NCI-H2196 treated with DMSO at 0.1 percent for 48 hours (cell line): ENCODE results near the gene WDR44.

ENCODE experiments used
- DNase-seq: peaks from one replicate; lab custom pipeline; 2025; ENCODE audit not compliant: unreplicated experiment; lab: John Stamatoyannopoulos, UW

The WDR44 gene

DNA sequence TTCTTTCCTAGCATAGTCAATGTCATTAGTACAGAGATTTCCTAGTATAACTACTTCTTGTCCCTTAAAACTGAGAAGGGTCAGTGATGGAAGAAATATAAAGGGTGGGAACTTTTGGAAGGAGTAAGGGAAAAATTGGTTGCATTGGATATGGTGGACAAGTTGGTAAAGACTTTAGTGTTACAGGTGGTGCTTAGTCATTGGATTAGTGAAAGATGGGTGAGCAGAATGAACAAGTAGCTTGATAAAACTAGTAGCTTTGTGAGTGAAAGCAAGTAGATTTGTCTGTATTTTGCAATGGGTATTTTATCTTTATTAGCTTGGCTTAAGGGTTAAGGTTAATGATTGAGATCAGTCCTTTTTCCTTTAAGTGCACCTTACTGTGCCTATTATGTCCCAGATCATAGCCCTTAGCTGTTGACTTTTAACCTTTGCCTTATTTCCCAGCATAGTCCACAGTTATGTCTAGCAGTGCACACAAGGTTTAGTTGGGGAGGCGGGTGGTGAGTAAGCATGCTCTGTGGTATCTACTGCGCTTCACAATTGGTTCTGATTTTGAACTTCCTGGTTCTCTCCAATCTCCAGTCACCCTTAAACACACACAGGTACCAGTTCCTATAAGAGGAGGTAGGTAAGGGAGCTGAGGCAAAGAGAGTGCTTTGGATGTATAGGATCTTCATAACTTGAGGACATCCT, 9.5 kb downstream of the WDR44 start:
- DNase-seq = no peak

DNA sequence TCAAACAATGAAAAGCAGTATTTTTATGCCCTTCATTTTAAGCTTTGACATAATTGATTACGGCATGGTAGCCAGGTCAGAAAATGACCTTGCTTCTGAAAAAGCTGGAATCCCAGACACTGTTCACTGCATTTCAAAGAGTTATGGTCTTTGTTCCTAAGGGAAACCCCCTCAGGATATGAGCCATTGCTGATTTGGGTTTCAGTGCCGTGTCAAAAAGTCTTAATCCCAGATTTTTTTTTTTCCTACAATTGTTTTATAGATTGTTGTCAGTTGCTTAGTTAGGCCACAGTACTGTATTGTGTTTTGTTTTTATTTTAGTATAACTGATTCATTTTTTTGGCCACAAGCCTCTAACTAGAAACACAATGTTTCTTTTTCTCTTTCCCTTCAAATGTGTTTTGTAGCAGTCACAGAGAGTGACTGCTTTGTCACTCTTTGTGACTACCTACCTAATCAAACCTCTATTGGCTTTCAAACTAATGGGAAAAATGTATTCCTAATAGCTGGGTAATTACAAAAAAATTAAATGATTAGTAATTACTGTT, 10.3 kb downstream of the WDR44 start:
- no peak for DNase-seq

DNA sequence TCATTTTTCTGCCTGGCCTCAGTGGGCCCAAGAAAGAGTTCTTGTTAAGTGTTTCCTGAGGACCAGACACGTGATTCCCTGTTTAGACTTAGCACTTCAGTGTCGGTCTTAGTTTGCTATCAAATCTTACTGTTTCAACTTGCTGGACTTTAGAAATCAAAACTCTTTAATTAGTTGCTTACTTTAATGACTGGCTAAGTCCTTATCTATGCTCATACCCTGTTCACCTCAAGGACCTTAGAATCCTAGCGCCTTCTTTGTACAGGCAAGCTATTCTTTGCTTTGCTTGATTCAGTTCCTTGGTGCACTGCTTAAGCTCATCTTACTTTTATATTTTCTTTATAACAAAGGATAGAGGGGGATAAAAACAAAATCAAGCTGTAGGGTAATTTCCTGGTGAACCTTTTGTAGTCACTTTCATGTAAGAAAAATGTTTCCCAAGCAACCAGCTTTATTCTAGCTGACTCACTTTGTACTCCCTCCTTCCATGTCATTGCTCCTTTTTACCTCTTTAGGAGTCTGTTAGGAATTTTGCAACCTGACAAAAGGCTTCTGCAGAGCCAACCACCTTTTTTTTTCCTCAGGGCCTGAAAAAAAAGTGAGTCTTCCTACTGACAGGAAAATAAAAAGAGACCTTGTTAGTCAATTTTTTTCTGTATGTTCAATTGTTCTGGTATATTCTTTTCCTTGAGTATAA, 14.7 kb downstream of the WDR44 start:
- DNase-seq = no peak

GRCh38 chrX:118364261-118364660, 18.4 kb downstream of the WDR44 start:
- no peak for DNase-seq

- DNase-seq = no peak
These were observed 21.4 kb downstream of the WDR44 start for GRCh38 chrX:118367338-118367737.

- DNase-seq = no peak
These were observed 22.5 kb downstream of the WDR44 start for GRCh38 chrX:118368398-118368797.

GRCh38 chrX:118370921-118371624, 25.2 kb downstream of the WDR44 start:
- no peak for DNase-seq

DNA sequence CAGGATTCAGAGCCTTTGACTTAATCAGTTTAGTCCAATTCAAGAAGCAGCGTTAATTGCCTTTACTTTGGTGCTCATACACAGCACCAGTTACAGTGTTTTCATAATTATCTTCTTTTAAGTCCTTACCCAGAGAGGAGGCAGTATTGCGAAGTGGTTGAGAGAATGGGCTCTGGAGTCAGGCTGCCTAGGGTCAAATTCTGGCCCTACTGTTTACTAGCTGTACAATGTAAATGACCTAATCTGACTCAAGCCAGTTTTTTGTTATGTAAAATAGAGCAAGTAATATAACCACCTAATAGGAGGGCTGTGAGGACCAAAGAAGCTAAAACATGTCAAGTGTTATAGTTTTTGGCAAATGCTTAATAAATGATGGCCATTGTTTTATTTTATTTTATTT, 27.6 kb downstream of the WDR44 start:
- no peak for DNase-seq

GRCh38 chrX:118383120-118383519, 37.2 kb downstream of the WDR44 start:
- no peak for DNase-seq

- no peak for DNase-seq
These were observed 46.8 kb downstream of the WDR44 start for GRCh38 chrX:118392716-118393115.

DNA sequence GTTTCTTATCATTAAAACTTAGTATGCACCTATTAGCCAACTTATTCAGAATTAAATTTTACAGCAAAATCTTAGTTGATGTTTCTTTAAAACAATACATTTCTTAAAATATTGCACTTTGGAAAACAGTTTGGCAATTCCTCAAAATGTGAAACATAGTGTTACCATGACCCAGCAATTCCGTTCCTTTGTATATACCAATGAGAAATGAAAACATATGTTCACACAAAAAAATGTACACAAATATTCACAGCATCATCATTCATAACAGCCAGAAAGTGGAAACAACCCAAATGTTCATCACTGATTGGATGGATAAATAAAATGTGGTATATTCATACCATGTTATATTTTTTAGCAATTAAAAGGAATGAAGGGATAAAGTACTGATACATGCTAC, 50.2 kb downstream of the WDR44 start:
- no peak for DNase-seq

GRCh38 chrX:118418811-118419251, 72.9 kb downstream of the WDR44 start:
- DNase-seq = no peak

GRCh38 chrX:118420462-118420861, 74.6 kb downstream of the WDR44 start:
- DNase-seq = no peak

DNA sequence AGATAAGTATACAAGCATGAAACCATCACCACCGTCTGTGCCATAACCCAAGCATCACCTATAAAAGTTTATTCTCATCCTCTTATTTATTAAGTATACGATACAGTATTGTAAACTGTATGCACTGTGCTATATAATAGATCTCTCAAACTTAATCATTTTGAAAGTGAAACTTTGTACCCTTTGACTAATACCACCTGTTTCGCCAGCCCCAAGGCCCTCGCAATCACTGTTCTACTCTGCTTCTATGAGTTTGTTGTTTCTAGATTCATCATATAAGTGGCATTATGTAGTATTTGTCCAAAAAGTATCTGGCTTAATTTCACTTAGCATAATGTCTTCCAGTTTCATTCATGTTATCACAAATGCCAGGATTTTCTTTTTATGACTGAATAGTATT, 77.7 kb downstream of the WDR44 start:
- DNase-seq = no peak

GRCh38 chrX:118432799-118433198, 86.9 kb downstream of the WDR44 start:
- no peak for DNase-seq

- no peak for DNase-seq
These were observed 91.4 kb downstream of the WDR44 start for GRCh38 chrX:118437283-118437682.

DNA sequence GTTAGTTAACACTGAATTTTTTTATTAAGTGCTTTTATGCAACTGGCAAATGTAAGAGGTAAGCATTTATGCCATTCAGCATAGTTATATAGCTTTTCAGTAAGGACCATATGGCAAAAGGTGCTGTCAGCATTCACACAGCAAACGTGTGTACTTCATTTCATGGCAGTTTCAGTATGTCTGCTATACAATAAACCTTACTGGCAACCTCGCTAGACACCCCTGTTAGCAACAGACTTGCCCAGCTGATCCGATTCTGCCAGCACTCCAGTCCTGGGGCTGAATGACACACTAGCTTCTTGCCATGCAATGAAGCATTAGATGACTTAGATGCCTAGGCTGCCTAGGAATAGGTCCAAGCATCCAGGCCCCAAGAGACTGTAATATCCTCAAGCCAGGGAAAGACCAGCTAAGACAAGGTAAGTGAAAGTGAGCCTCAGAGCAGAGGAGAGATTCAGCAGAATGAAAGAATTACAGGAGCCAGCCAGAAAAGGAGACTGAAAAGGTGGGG, 102.4 kb downstream of the WDR44 start:
- DNase-seq = no peak

DNA sequence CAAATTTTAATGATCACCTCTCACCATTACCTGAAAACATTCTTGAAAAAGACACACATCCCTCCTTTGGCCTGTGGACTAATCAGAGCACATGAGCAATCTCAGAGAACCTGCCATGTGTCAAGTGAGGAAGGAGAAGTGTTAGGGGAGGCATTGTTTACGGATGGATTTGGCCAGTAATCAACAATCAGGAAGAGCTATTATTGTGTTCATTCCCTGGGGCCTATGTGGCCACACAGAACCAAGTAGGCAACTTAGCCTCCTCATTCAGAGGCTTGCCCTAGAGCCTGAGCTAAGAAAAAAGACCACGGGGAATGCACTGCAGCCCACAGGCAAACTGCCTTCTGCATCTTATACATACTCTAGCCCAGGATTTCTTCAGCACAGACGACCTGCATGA, 109.1 kb downstream of the WDR44 start:
- DNase-seq = no peak

- no peak for DNase-seq
These were observed 113.6 kb downstream of the WDR44 start for GRCh38 chrX:118459494-118459893.

DNA sequence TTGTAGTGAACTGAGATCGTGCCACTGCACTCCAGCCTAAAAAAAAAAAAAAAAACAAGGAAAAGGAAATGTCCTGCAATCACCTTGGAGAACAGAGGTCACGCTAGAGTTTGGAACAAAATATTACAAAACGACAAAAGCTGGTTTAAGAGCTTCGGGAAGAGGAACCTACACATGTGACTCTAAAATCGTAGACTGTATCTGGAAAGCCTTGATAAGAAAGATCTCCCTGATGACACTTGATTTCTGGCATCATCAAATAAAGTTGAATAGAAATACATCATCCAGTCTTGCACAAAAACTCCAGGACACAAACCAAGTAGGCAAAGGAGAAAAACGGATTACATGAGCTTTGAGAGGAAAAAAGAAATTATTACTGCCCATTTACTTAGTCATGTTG, 118.6 kb downstream of the WDR44 start:
- DNase-seq = no peak

DNA sequence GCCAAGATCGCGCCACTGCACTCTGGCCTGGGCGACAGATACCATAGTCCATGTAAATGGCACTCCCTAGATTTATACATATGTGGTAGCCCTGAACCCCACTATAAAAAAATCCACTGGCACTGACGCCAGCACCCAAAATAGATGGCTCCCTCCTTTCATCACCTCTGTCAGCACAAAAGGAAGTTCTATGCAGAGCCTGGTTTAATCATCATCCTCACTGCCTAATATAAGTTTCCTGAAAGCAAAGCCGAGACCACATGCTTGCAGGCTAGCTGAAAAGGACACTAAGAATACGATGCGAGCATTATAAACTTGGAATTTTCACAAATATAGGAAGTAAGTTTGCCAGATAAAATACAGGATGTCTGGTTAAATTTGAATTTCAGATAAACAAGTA, 122.2 kb downstream of the WDR44 start:
- no peak for DNase-seq
